GM19099 (cell line): ENCODE data around the gene PRRT2.

Source experiments
- POLR2A ChIP-seq: IDR thresholded peaks from 3 replicates; pipeline ENCODE4 v1.6.1; 2011; ENCODE audit warnings: low read depth; ENCODE audit not compliant: insufficient read length; ENCODE audit errors: extremely low read depth

Gene PRRT2

DNA sequence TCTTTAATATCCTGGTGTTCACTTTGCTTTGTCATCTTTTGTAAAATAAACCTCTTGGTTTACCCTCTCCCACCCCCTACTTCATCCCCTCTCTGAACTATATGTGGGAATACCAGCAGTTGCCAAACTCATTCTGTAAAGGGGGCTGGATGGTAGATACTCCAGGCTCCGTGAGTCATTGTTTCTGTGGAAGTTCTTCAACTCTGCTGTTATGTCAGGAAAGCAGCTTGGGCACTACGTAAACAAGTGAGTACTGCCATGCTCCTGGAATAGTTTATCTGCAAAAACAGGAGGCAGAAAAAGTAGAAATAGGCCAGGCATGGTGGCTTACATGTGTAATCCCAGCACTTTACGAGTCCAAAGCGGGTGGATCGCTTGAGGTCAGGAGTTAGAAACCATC lies 25.8 kb downstream of the PRRT2 start:
- TF ChIP-seq POLR2A = no peak

DNA sequence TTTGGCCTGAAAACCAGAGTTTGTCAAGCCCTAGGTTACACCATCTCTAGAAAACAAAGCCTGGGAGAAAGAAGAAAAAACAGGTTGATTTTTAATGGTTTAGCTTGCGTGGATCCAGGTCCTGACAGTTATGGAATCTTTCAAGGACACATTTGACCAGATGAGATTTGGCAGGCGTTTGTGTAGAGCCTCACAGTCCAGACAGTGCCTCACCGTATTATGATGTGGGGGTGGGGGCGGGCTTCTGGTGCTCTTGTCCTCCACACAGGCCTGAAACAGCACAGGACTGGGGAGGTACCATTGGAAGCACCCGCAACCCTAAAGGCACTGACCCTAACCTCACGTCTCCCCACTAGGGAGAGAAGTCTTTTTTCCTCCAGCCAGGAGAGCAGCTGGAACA lies 27.8 kb downstream of the PRRT2 start:
- no peak for TF ChIP-seq POLR2A

DNA sequence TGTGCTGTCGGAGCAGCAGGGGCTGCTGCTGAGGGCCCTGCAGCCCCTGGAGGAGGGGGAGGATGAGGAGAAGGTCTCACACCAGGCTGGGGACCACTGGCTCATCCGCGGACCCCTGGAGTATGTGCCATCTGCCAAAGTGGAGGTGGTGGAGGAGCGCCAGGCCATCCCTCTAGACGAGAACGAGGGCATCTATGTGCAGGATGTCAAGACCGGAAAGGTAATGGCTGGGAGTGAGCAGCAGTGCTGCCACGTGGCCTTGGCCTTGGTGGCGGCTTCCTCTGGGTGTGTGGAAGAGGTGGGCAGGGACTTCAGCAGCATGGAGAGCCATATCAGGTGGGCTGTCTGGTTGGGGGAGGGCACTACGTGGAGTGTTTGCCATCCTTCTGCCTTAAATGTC lies 28.2 kb downstream of the PRRT2 start:
- TF ChIP-seq POLR2A = no peak

DNA sequence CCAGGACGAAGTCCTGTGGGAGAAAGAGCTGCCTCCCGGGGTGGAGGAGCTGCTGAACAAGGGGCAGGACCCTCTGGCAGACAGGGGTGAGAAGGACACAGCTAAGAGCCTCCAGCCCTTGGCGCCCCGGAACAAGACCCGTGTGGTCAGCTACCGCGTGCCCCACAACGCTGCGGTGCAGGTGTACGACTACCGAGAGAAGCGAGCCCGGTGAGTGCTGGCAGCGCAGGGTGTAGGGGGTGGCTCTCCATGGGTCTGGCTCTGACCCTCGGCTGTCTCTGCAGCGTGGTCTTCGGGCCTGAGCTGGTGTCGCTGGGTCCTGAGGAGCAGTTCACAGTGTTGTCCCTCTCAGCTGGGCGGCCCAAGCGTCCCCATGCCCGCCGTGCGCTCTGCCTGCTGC lies 29.6 kb downstream of the PRRT2 start:
- no peak for TF ChIP-seq POLR2A

DNA sequence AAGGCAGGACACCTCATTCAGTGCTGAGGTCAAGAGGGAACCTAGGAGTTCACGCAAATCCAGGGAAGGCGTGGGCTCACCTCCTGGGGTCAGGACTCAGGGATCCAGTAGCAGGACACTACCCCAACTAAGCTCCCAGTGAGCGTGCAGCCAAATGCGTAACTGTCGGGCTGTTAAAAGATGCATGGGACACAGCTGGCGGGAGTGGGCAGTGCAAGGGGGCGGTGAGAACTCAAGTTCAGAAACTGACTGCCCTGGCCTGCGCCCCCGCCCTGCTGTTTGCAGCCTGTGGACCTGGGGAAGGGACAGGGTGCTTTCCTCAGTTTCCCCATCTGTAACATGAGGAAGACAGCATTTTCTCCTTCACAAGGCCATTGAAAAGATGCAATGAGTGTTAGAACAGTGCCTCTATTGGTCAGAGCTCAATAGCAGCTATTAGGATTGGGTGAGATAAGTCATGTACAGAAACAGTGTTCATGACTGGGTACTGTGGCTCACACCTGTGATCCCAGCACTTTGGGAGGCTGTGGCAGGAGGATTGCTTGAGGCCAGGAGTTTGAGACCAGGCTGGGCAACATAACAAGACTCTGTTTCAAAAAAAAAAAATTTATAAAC lies 30.8 kb downstream of the PRRT2 start:
- no peak for TF ChIP-seq POLR2A

DNA sequence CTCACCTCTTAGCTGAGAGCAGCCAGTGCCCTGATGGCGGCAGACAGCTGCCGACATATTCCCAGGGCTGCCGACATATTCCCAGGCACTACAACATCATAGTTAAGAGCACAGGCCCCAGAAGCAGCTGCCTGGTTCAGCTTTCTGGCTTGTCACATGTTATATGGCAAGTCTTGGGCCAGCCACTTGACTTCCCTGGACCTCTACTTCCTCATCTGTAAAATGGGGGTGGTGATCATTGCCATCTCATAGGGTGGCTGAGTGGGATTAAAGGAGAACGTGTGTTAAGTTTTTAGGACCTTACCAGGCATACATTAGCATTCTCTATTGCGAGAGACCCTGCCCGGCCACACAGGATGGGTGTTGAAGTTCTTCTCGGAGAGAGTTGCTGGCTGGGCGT lies 31.9 kb downstream of the PRRT2 start:
- no peak for TF ChIP-seq POLR2A

DNA sequence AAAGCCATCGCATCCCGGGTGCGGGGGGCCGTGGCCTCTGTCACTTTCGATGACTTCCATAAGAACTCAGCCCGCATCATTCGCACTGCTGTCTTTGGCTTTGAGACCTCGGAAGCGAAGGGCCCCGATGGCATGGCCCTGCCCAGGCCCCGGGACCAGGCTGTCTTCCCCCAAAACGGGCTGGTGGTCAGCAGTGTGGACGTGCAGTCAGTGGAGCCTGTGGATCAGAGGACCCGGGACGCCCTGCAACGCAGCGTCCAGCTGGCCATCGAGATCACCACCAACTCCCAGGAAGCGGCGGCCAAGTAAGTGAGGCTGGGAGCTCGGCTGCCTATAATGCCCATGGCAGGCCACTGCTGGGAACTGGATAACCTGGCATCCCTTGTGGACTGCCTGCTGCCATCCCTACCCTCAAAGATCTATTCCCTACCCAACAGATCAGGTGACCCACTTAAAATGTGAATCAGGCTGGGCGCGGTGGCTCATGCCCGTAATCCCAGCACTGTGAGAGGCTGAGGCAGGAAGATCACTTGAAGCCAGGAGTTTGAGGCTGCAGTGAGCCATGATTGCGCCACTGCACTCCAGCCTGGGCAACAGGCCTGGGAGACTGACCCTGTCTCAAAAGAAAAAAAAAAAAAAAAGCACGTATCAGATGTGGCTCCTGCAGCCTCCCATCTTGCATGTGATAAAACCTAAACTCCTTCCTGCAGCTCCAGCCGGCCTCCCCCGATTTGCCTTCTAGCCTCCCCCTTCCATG lies 32.8 kb downstream of the PRRT2 start:
- no peak for TF ChIP-seq POLR2A

DNA sequence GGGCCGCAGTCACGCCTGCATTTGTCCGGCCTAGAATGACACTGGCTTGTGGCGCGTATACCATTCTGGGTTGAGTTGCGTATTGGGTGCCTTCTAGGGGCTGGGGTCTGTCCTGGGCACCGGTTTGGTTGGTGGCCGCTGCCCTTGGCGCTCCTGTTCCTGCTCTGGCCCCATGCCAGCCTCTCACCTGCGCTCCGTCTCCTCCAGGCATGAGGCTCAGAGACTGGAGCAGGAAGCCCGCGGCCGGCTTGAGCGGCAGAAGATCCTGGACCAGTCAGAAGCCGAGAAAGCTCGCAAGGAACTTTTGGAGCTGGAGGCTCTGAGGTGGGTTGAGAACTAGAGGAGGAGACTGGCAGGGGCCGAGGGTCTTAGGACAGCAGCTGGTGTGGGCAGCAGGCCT lies 33.7 kb downstream of the PRRT2 start:
- TF ChIP-seq POLR2A = no peak

DNA sequence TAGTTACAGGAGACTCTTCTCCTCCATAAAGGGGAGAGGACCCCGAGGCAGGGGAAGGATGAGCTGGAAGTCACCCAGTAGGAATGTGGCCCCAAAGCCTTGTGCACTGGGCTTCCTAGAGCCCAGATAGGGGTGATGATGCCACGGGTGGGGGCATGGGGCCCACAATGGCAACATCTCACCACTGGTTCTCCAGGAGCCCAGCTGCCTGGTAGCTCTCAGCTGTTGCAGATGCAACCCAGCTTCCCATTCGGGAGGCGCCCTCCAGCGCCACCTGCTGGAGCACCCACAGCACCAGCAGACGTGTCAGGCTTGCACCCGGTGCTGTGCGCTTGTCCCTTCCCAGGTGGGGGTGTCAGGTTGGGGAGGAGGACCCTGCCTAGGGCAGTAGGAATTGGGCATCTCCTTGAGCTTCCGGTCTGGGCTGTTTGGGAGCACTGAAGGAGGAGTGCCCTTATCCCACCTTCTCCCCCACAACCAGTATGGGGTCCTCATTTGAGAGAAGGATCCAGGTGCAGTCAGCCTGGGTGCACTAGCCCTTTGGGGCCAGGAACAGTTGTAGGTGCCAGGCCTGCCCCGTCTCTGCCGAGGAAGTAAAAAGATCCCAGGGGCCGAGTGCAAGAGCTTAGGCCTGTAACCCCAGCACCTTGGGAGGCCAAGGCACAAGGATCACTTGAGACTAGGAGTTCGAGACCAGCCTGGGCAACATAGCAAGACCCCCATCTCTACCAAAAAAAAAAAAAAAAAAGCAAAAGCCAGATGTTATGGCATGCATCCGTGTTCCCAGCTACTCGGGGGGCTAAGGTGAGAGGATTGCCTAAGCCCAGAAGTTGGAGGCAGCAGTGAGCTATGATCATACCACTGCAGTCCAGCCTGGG lies 36.7 kb downstream of the PRRT2 start:
- no peak for TF ChIP-seq POLR2A

DNA sequence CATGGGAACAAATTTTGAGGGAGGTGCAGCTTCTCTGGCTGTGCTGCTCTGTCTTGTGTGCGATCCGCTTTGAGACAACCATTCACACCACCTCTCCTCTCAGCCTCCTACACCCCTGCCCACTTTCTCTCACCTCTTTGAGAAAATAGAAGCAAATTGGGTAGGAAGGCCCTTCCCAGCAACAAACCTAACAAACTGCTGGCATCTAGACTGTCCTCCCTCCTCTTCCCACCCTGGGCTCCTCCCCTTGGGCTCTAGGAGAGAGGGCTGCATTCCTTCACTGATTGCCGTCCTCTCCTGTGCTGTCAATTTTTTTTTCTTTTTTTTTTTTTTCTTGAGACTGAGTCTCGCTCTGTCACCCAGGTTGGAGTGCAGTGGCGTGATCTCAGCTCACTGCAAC lies 37.5 kb downstream of the PRRT2 start:
- TF ChIP-seq POLR2A = no peak

DNA sequence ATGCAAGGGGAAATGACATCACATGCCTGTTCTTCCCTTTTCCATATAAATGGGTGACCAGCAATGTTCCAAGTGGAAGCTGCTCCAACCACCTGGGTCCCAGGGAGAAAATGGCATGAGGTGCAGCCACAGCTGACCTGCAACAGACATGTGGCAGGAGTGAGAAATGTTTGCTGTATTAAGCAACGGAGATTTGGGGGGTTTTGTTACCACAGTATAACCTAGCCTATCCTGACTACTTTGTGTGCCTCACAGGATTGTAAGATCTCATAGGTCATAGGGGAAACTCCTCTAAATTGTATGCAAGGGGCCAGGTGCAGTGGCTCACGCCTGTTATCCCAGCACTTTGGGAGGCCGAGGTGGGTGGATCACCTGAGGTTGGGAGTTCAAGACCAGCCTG lies 39.0 kb downstream of the PRRT2 start:
- no peak for TF ChIP-seq POLR2A

DNA sequence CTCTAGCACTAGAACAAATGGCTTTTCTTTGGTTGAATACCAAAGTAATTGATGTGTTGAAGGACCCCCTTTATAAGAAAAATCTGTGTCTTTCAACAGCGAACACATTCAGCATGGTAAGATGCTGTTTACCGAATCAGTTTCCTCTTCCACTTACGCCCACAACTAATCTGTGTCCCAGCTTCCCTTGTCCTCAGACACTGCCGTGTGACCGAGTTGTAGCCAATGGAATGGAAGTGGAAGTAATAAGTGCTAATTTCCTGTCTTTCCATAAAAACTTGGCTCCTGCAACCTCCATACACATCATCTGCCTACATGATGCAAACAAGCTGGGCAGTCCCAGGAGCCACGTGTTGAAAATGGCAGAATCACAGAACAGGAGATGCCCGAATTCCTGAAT lies 40.7 kb downstream of the PRRT2 start:
- no peak for TF ChIP-seq POLR2A

DNA sequence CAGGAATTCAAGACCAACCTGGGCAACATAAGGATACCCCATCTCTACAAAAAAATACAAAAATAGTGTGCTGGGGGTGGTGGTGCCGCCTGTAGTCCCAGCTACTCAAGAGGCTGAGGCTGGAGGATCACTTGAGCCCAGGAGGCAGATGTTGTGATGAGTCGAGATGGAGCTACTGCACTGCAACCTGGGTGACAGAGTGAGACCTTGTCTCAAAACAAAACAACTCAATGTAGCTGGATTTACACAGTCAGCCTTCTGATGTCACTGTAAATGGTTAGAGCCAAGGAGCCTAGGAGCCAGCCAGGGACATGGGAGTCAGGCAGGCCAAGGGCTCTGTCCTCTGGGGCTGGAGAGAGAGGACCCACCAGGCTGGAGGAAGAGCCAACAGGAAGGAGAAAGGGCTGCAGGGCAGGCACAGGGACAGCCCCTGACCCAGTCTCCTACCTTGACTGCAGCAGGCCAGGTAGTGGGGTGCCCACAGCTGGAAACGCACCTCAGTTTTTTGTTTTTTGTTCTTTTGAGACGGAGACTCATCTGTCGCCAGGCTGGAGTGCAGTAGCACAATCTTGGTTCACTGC lies 42.6 kb downstream of the PRRT2 start:
- TF ChIP-seq POLR2A = no peak

DNA sequence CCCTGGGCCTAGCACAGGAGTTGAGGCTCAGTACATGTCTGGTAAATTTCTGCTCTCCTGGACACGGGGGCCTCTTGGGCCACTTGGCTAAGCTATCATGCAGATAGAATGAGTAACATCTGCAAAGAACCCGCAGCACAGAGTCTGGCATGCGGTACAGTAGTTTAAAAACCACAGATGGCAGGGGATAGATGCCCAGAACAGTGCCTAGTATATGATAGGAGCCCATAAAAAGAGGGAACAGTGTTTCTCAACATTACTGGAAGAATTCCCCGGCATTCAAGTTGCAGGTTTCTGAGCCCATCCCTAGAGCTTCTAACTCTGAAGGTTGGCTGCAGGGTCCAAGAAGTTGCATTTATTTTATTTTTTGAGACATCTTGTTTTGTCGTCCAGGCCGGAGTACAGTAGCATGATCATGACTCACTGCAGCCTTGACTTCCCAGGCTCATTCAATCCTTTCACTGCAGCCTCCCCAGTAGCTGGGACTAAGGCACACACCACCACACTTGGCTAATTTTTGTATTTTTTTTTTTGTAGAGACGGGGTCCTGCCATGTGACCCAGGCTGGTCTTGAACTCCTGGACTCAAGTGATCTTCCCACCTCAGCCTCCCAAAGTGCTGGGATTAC lies 45.3 kb downstream of the PRRT2 start:
- no peak for TF ChIP-seq POLR2A

DNA sequence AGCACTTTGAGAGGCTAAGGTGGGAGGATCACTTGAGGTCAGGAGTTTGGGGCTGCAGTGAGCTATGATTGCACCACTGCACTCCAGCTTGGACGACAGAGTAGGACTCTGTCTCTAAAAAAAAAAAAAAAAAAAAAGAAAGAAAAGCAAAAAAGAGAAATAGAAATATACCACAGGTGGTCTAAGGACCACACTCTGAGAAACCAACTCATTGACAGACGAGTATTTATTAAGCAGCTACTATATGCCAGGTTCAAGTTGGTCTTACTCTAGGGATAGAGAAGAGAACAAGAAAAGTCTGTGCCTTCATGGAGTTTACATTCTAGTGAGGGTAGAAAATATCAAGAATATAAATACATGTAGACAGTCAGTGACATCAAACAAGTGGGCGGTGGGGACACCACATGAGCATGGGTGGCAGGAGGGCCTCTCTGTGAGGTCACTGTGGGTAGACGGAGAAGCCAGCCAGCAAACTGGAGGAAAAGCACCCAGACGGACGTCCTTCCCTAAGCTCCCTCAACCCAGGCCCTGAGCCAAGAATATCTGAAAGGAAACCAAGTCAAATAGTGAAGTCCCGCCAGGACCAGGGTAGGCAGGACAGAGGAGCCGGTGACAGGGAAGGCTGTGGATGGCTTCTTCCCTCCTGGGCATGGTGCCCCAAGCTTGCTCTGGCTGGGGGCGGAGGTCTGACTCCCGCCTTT lies 46.3 kb downstream of the PRRT2 start:
- TF ChIP-seq POLR2A = no peak

DNA sequence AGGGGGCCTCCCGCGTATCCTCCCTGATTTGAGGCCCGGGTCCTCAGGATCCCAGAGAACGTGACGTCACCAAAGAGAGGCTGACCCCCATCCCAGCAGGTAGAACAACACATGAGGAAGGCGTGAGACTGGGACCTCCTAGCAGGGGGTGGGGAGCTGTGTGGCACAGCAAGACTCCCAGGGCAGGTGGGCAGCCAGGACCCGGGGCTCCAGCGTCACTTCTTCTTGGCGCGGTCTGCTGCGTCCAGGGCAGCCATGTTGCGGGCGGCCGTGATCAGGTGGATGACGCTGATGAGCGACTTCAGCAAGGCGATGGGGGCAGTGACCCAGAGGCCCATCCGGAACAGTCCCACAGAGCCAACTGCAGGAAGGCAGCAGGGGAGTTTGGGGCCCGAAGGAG lies 47.0 kb downstream of the PRRT2 start:
- TF ChIP-seq POLR2A = no peak
